Measurements from ENCODE around the gene CREB3L4.

DNA sequence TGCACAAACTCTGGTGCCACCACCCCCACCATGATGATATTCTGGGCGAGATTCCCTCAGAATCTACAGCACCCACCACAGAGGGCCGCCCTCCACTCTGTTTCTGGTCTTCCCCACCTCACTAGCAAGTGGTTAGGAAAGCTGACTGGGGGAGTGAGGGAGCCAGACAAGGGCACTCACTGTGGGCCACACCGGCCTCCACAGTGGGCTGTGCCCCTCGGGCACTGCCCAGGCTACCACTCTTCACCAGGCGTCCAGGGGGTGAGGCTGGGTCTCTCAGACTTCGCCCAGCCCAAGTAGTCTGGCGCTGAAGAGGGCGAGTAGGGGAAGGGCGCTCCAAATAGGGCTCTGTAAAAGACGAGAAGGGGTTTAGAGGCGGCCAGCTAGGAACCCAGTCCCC, 33.7 kb upstream of the CREB3L4 start:
- TF ChIP-seq JUND (IDR thresholded peaks at IDR 0.05) = no peak
- TF ChIP-seq, protein P1, sequence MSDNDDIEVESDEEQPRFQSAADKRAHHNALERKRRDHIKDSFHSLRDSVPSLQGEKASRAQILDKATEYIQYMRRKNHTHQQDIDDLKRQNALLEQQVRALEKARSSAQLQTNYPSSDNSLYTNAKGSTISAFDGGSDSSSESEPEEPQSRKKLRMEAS (IDR thresholded peaks at IDR 0.05) = no peak
- TF ChIP-seq, protein P2, sequence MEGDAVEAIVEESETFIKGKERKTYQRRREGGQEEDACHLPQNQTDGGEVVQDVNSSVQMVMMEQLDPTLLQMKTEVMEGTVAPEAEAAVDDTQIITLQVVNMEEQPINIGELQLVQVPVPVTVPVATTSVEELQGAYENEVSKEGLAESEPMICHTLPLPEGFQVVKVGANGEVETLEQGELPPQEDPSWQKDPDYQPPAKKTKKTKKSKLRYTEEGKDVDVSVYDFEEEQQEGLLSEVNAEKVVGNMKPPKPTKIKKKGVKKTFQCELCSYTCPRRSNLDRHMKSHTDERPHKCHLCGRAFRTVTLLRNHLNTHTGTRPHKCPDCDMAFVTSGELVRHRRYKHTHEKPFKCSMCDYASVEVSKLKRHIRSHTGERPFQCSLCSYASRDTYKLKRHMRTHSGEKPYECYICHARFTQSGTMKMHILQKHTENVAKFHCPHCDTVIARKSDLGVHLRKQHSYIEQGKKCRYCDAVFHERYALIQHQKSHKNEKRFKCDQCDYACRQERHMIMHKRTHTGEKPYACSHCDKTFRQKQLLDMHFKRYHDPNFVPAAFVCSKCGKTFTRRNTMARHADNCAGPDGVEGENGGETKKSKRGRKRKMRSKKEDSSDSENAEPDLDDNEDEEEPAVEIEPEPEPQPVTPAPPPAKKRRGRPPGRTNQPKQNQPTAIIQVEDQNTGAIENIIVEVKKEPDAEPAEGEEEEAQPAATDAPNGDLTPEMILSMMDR (IDR thresholded peaks at IDR 0.05; ENCODE audit: low read depth, low read length, missing input control) = no peak
- no peak for TF ChIP-seq RAD21 (IDR thresholded peaks at IDR 0.05)
